Astrocyte of the spinal cord (primary cell): ENCODE results near the gene RPL4.

ENCODE experiments used
- DNase-seq: peaks from one replicate; pipeline ENCODE4 v3.0.0; 2011; ENCODE audit warnings: low read depth, low spot score
- H3K4me3 ChIP-seq: 2 replicates; pipeline ENCODE4 v1.5.1; 2011; ENCODE audit warnings: low read depth, mild to moderate bottlenecking, low read length, moderate library complexity
- CTCF ChIP-seq: IDR thresholded peaks from 2 replicates; pipeline ENCODE4 v1.5.1; 2012; ENCODE audit warnings: low read depth, mild to moderate bottlenecking, low read length, inconsistent platforms
- in situ Hi-C: cut with HindIII; loops from 2 replicates; pipeline ENCODE4 v1.10.0; 2017; ENCODE audit warnings: low sequenced_read_pairs

The RPL4 gene

GRCh38 chr15:66456211-66456610 is 48.4 kb downstream of the RPL4 start:
- no peak for DNase-seq
- in situ Hi-C loops = no loop called here
- H3K4me3 ChIP-seq = no peak overlapping the region
- TF ChIP-seq CTCF = no peak

- in situ Hi-C loops = no loop called here
- TF ChIP-seq CTCF = no peak
- no peak for DNase-seq
- H3K4me3 ChIP-seq = no peak overlapping the region
Measured at GRCh38 chr15:66454143-66454542, 50.5 kb downstream of the RPL4 start.

GRCh38 chr15:66452971-66453580 is 51.6 kb downstream of the RPL4 start:
- in situ Hi-C loops = no loop called here
- TF ChIP-seq CTCF = no peak
- DNase-seq = no peak
- H3K4me3 ChIP-seq = no peak overlapping the region

GRCh38 chr15:66452420-66452819 is 52.2 kb downstream of the RPL4 start:
- no peak for DNase-seq
- in situ Hi-C loops = no loop called here
- no peak overlapping the region for H3K4me3 ChIP-seq
- TF ChIP-seq CTCF = no peak
